Endothelial cell of coronary artery (primary cell): Measurements from ENCODE around the gene ACSF2. TPM values are rescaled to one million over a fixed set of nuclear protein-coding genes. Genes with fewer than 3 reads are reported as not detected.

ENCODE experiments used
- total RNA-seq: library from RNA; depleted of rRNA; stranded (reverse); fragments of >200 nt; gene quantifications from 2 replicates; pipeline ENCODE4 v1.2.3, GENCODE V29; 2014

The ACSF2 gene
- 13.8 and 17.3 TPM in 2 replicates for total RNA-seq

GRCh38 chr17:50425682-50426471, at the start of gene ACSF2:
ACSF2 (plus strand) TSS chr17:50426218; CDS start chr17:50426262, 44 bp downstream.

DNA sequence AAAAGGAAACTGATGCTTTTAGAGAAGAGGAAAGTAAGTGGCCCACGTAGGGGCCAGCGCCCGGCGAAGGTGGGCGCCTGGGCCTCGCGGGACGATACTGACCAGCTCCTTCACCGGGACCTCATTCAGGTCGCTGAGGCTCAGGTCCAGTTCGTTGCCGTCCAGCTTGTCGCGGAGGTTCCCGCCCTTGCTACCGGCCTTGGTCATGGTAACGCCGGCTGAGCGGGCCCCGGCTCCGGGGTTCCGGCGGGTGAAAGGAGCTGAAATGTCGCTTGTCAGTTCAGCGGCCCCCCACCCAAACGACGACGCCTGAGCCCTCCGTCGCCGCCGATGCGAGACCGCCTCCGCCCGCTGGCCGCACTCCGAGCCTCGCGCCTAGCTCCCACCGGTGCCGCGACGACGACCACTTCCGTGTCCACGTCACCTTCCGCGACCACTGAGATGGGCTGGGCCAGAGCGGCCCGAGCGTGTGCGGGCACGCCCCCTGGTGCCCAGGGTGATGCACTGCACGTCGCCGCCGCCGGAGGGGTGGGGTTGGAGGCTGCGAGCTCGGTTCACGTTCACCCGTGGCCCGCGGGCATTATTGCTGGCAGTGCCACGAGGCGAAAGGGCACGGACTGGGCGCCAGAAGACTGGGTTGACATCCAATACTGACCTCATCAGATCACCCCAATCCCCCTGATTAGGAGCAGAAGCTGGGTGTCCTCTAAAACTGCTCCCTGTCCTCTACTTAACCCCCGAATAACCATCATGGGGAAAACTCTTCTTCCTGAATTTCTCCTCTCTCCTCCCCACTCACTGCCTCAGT, 28.7 kb upstream of the ACSF2 start, which contains the start of gene LRRC59:
Gene LRRC59, minus strand, starts transcription at position 413 of the 808 bp plus-strand sequence. Its CDS starts 206 bp downstream, at position 207.

DNA sequence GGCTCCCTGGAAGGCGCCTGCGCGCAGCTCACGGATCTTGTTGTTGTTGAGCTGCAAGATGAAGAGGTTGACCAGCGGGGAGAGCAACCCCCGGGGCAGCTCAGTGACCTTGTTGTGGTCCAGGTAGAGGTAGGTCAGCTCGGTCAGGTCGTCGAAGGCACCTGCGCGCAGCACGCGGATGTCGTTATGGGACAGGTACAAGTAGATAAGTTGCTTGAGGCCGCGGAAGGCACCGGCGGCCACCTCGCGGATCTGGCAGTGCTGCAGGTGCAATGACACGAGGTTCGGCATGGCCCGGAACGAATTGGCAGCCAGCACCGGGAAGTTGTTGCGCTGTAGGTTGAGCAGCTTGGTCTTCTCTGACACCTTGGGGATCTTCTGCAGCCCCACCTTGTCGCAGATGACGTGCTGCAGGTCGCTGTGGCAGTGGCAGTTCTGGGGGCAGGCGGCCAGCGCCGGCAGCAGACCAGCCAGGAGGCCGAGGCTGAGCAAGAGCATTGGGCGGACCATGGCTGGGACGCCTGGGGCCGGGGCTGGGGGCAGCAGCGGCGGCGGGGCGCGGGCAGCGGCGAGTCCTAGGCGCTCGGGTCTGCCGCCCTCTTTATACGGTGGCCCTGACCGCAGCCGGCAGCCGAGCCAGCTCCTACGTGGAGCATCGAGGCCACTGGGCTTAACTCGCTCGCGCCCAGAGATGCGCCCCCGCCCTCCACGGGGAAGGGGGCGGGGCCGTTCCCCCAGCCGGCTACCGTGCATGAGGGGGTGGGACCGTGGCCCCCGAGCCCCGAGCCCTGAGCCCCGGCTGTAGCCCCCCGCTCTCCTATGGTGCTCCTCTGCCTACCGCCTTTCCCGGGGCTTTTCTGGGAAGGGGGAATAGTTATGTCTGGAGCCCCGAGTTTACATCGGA, 42.5 kb downstream of the ACSF2 start, which contains the start of gene CHAD:
Gene CHAD, minus strand, starts transcription at position 577 of the 904 bp plus-strand sequence. Its CDS starts 67 bp downstream, at position 510.

DNA sequence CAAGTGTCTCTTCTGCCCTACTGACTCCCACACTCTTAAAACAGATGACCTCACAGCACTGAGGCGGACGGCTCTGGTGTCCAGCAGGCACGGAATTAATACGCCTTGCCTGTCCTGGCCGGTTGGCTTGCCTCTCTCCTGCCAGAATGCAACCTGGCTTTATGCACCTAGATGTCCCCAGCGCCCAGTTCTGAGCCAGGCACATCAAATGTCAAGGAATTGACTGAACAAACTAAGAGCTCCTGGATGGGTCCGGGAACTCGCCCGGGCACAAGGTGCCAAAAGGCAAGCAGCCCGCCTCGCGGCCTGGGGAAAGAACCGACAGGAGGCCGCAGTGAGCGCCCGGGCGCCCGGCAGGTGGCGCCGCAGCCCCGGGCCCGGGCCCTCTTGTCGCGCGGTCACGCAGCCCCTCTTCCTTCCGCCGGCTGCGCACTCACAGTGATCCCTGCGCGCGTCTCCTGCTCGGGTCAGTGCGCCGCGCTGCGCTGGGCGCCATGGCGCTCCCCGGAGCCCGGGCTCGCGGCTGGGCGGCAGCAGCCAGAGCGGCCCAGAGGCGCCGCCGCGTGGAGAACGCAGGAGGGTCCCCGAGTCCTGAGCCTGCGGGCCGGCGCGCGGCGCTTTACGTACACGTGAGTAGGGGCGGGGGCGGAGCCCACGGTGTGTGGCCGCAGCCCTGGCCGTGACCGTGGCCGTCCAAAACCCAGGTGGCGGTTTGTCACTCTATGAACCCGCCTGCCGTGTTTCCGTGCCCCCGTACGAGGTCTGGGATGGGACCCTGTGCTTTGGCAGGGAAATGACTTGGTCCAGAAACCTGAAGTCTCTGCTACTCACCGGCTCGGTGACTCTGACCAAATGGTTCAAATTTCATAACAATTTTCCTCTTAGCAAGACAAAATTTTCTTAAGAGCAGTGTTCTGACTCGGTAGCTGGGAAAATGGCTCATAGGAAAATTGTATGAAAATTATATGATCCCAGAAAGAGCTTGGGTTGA, 52.7 kb downstream of the ACSF2 start, which contains the start of gene RSAD1:
Gene RSAD1, plus strand, starts transcription at position 470 of the 991 bp plus-strand sequence. Its CDS starts 25 bp downstream, at position 495.

GRCh38 chr17:50507871-50508572, 82.0 kb downstream of the ACSF2 start, which contains the start of gene MYCBPAP:
MYCBPAP (plus strand) TSS chr17:50508439; CDS start chr17:50508675, 236 bp downstream.

Other genes starting within 250 kb of the ACSF2 start
- gene COL1A1, start 224.6 kb upstream of the ACSF2 start, total RNA-seq, result 1.2 and 725 TPM in 2 replicates
- gene TMEM92, start 151.8 kb upstream of the ACSF2 start, total RNA-seq, result not detected in 2 replicates
- 28.8 and 39.6 TPM in 2 replicates for gene XYLT2, start 80.1 kb upstream of the ACSF2 start, total RNA-seq
- 54.5 and 68.1 TPM in 2 replicates for gene MRPL27, start 53.0 kb upstream of the ACSF2 start, total RNA-seq
- 3.6 and 4.0 TPM in 2 replicates for gene EME1, start 53.0 kb upstream of the ACSF2 start, total RNA-seq
- 162 and 203 TPM in 2 replicates for gene LRRC59, start 28.7 kb upstream of the ACSF2 start, total RNA-seq
- not detected in 2 replicates for gene CHAD, start 42.7 kb downstream of the ACSF2 start, total RNA-seq
- 17.4 and 18.9 TPM in 2 replicates for gene RSAD1, start 52.6 kb downstream of the ACSF2 start, total RNA-seq
- 0.18 and 1.1 TPM in 2 replicates for gene MYCBPAP, start 82.2 kb downstream of the ACSF2 start, total RNA-seq
- gene EPN3, start 106.5 kb downstream of the ACSF2 start, total RNA-seq, result under 0.01 and 0.09 TPM in 2 replicates
- gene SPATA20, start 121.0 kb downstream of the ACSF2 start, total RNA-seq, result 37.8 and 41.0 TPM in 2 replicates
- gene CACNA1G, start 134.5 kb downstream of the ACSF2 start, total RNA-seq, result not detected in 2 replicates
- gene ABCC3, start 208.7 kb downstream of the ACSF2 start, total RNA-seq, result 4.6 and 15.8 TPM in 2 replicates